Posterior vena cava (tissue), 2 donors: ENCODE measurements around the gene NEDD1. TPM values are rescaled to one million over a fixed set of nuclear protein-coding genes. Genes with fewer than 3 reads are reported as not detected.

Experiments
- DNase-seq: peaks from one replicate; pipeline ENCODE4 v3.0.0-alpha.2; 2020; ENCODE audit warnings: low spot score
- intact Hi-C, 2 donors: fragments of 100-400 bp; cut with DNase I; formaldehyde crosslinking; loops; one replicate each; pipeline versions ENCODE4 v1.14.1 to v1.14.2; 2022 to 2023
- total RNA-seq, 2 donors: library from RNA; stranded (reverse); fragmentation: NEBNext Ultra II Directional; extraction: Animal tissue kit (Norgen Biotek cat#: 25700); gene quantifications; one replicate each; pipeline ENCODE4 v1.2.1, GENCODE V29; 2021
- donor health status: DM: yes; HTN: yes; CAD: no.
- donor health status: DM: yes; HTN: yes; CAD: no.

NEDD1 gene
- total RNA-seq, 2 donors from 2014 or later = 11.8 to 16.7 TPM

DNA sequence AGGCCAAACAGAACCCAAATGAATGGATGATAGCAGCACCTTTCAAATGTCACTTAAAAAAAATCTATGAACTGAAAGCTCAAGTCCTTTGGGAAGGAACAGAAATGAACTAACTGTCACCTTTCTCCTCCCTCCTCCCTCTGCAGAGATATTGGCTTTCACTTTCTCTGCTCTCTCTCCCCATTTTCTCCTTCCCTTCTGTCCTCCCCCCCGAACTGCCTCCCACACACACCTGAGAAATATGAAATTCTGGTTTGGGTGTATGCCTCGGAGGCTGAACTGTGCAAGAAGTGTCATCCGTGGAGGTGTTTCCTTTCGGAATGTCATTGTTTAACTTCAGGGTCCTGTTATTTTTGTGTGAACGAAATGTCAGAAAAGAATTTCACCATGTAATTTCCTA, 87.8 kb downstream of the NEDD1 start:
- no peak for DNase-seq
- intact Hi-C loops = no loop called here

GRCh38 chr12:96995861-96996260, 88.8 kb downstream of the NEDD1 start:
- DNase-seq = no peak
- intact Hi-C loops = no loop called here

DNA sequence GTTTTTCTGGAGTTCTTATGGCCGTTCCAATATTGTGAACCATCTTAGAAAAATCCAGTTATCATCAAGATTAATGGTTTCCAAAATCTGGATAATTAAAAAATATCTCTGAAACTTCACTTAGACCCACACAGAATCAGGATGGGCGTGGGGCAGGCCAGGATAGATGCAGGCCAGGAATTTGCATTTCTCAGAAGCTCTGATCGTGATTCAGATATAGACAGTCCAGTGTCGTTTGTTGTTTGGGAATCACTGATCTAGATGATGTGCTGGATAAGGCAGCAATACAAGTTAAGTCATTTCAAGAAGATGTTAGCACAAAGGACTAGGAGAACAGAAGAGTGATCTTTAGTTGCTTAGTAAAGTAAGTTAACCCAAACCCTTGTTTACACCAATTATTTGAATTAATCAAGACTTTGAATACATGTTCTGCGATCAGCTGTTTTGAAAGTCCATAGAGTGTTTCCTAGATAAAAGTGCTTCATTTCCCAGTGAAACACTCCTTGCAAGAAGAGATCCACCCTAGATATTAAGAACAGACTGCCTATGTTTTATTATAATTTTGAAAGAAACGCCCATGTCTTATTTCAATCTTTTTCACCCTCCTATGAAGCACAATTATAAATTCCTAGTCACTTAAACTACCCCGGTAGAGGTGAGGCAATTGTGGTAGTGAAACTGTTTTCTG, 90.9 kb downstream of the NEDD1 start:
- intact Hi-C loops = no loop called here
- DNase-seq = no peak

GRCh38 chr12:97003276-97003675, 96.2 kb downstream of the NEDD1 start:
- intact Hi-C loops = no loop called here

More at GRCh38 chr12:97003276-97003675, 96.2 kb downstream of the NEDD1 start:
- DNase-seq = no peak
